HG02678 (cell line): ENCODE results near the gene CNTFR.

ENCODE experiments used
- ATAC-seq: cut with Tn5 transposase; IDR thresholded peaks from one replicate; pipeline ENCODE4 v1.9.1; 2021; ENCODE audit warnings: mild to moderate bottlenecking, moderate library complexity; ENCODE audit not compliant: unreplicated experiment

CNTFR gene

DNA sequence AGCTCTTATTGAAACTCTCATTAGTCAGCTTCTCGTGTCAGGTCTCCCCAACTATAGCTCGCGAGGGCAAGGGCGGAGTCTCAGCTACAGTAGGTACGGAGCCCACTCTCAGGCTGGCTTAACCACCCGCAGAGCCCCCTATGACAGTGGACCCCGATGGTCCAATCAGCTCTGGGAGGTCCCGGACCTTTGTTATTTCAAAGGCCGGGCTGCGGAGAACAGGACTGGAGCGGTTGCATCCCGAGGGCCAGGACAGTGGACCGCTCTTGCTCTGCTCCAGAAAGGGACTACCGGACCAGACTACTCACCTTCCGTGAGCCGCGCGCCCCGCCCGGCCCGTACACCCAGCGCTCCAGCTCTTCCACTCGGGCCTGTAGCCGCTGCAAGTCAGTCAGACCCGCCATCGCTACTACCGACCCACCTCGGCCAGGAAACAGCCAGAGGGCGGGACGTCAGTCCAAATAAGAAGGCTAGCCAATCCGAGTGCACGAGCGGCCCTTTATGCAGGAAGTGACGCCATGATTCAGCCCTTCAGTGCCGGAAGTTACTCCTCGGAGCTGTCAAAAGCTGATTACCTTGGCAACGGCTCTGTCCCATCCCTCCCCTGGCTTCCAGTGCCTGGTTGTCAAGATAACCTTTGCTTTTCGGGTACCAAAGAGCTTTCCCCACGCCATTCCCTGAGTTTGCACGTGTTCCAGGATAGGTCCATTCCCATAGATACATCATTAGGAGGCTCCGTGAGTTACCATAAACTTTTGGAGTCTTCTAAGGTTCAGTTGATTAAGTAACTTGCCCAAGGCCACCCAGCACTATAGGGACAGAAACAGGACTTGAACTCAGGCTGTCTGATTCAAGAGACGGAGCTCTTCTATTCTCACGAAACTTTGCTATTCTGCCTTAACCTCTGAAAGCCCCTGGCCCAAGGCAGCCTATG lies 30.8 kb upstream of the CNTFR start, which contains the start of gene DCTN3:
TSS of gene DCTN3 (minus strand) at position 435 of the 934 bp plus-strand sequence. CDS start at position 404, 31 bp downstream.
- peak; percentile 99 for ATAC-seq

GRCh38 chr9:34615132-34615531 lies 25.6 kb upstream of the CNTFR start:
- ATAC-seq: no peak

DNA sequence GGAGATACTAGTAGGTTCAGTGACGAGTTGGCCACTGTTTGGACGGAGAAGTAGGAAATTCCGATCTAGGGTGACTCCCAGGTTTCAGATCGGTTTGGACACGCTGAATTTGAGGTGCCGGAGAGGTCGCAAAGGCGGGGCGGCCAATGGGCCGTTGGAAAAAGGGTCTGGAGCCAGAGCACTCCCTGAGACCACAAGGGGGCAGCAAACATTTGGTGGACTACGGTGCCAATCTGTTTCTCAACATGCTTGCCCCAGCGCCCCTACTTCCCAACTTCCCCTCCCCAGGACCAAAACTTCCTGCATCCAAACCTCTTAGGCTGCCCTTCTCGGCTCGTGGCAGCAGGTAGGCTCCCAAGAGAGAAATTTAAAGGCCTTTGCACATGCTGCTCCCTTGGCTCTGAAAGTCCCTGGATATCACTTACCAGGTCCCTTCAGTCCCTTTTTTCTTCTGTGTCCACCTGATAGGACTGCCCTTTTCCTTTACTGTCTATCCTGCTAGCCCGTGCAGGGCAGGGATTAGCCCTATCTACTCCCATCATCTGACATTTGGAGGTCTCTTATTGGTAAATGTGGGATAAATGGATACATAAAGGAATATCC lies 23.4 kb upstream of the CNTFR start:
- ATAC-seq: no peak

DNA sequence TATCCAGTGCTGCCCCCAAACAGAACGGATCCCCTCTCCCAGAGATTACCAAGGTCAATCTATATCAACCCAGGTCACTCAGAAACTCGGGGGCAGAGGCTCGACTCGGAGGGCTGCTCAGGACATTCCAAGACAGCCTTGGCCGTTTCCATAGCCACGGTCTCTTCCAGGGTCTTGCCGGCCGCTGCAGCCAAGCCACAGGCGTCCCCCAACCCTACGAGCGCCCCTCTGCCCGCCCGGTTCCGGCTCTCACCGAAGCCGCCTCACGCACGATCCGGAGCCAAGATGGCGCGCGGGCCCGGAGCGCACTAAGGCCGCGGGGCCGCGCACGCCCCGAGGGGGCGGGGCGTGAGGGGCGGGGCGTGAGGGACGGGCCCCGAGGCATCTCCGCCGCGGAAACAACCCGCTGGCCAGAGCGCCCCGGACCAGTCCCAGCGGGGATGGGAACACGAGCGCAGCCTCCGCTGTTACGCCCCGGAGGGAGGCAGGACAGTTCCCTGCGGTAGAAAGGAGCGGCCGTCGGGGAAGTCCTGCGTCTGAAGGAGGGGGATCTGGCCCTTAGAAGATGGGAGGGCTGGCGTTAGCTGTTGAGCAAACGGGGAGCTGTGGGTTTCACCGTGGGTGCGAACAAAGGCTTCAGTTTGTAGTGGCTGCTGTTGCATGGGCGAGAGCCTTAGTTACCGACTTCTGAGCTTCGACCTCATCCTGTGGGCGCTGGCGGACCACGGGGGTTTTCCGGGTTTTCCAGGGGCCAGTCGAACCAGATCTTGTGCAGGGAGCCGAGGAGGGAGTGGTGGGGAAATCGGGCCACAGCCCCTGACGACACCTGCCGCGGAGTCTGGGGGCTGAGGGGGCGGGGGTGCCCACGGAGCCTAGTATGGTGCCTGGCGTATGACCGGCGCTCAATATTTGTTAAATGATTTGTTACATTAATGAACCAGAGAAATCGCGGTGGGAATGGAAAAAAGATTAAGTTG lies 22.6 kb upstream of the CNTFR start, which contains the start of gene RPP25L:
TSS of gene RPP25L (minus strand) at position 287 of the 977 bp plus-strand sequence. CDS start 801 bp downstream, outside the sequence.
- peak; percentile 90 for ATAC-seq

GRCh38 chr9:34611251-34611810 lies 21.8 kb upstream of the CNTFR start:
- ATAC-seq: no peak

GRCh38 chr9:34610434-34611206 lies 21.1 kb upstream of the CNTFR start:
- ATAC-seq: no peak

DNA sequence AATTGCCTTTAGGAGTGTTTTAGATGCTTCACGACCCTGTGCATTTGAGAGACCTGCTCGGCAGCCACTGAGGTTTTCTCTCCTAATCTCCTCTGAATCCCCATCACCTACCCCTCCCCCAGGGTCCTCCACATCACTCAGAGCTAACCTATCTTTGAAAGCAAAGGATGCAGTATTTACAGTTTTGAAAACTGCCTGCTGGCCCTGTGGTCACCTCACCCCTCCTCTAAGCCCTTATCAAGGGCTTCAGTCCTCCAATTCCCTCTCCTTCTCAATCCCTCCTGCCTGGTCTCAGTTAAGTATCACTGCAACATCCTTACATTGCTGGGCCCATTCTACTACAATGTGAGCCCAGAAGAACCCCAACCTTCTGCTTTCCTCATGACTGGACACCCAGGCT lies 17.8 kb upstream of the CNTFR start:
- ATAC-seq: no peak

- no peak for ATAC-seq
These were observed 17.4 kb upstream of the CNTFR start for GRCh38 chr9:34606905-34607304.

DNA sequence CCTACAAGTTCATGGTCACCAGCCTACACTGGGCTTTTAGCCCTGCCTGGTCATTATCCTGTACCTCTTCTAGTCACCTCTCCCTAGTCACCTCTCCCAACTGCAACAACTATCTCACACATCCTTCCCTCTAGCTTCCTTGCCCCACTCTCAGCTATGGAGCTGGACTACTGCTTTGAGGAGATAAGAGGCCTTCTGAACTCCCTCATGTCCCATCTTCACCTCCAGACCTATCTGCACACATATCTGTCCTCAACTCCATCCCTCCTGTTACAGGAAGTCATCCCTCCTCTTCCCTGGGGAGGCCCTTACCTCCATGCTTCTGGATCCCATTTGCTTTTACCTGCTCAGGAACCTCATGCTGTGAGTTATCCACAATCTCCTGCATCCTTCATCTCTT lies 16.7 kb upstream of the CNTFR start:
- ATAC-seq: no peak

GRCh38 chr9:34603610-34604231 lies 14.2 kb upstream of the CNTFR start:
- peak; percentile 81 for ATAC-seq

DNA sequence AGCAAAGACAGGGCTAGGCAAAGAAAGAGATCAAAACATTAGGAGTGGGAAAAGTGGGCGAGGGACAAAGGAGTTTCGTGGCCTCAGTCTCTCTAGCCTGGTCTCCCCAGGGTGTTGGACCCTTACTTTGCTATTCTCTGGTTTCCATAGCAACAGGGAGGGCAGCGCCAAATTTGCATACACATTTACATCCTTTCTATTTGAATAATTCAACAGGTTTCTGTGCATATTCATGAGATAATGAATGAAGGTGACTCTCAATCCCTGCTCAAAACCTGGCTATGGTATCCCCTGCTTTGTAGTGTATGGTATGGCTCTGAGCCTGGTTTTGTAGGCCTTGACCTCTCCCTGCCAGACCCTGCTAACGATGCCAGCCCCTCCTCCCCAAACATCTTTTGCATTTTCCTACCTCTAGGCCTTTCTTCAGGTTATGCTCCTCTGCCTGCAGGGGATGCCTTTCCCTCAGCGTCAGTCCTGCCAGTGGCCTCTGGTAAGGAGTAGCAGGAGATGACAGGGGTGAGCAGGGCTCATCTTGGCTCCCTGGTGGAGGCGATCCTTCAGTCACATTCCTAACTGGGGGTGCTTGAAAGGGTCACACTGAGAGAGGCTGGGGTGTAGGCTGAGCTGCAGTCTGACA lies 12.5 kb upstream of the CNTFR start:
- ATAC-seq: no peak

DNA sequence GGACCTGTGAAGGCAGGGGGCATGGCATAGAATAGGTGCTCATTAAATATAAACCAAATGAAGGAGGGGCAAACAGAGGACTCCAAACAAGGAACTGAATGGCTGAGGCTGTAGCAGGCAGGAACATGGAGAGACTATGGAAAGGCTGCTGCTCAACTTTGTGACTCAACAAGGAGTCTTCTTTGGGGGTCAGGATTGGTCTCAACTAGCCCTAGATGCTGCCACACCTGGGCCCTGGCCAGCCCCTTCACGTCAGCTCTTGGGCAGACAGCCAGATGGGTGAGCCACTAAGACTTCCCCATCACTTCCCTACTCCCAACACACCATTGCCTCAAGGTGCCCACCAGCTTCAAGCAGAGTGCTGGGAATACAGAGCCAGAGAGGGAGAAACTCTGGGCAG lies 11.4 kb upstream of the CNTFR start:
- no peak for ATAC-seq

DNA sequence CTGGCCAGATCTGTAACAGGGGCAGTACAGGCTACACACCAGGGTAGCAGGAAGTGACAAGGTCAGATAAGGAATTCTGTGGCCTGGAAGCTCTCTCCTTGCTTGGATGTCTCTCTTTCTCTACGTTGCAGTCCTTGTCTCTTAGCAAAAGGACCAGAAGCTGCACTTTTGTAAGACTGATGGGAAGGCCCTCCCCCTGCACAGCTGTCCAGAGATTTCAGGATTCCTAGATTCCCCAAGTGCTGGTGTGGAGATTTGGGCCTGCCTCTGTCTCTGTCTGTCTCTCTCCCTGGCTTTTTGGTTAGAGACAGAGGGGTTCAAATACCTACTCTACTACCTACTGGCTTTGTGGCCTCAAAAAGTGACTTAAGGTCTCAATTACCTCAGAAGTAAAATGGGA lies 10.0 kb upstream of the CNTFR start:
- ATAC-seq: no peak

GRCh38 chr9:34594177-34594576 lies 4.7 kb upstream of the CNTFR start:
- no peak for ATAC-seq

DNA sequence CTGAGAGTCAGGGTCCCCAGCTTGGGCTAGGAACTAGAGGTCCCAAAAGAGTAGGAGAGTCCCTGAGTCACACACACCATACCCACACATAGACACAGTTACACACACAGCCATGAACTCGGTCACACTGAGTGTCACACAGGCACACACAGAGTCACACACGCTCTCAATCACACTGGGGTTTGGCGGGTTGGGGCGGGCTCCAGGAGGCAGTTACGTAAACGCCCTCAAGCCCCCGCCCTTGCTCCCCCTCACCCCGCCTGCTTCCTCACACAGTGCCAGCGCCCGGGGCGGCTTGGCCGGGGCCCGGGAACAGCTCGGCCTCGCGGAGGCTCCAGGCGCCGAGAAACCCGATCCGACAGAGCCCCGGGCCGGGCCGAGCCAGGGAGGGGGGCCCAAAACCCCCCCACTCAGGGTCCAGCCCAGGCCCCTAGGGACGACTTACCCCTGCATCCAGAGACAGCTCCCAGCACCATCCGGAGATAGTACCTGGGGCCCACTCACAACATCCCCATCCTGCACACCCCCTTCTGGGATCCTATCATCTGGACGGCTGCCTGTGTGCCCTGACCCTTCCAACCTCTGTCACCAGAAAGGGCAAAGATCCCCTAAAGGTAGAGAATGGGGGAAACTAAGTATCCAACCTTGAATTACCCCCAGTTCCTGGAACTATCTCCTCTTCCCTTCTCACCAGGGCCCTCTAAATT lies 3.5 kb upstream of the CNTFR start:
- ATAC-seq: no peak

DNA sequence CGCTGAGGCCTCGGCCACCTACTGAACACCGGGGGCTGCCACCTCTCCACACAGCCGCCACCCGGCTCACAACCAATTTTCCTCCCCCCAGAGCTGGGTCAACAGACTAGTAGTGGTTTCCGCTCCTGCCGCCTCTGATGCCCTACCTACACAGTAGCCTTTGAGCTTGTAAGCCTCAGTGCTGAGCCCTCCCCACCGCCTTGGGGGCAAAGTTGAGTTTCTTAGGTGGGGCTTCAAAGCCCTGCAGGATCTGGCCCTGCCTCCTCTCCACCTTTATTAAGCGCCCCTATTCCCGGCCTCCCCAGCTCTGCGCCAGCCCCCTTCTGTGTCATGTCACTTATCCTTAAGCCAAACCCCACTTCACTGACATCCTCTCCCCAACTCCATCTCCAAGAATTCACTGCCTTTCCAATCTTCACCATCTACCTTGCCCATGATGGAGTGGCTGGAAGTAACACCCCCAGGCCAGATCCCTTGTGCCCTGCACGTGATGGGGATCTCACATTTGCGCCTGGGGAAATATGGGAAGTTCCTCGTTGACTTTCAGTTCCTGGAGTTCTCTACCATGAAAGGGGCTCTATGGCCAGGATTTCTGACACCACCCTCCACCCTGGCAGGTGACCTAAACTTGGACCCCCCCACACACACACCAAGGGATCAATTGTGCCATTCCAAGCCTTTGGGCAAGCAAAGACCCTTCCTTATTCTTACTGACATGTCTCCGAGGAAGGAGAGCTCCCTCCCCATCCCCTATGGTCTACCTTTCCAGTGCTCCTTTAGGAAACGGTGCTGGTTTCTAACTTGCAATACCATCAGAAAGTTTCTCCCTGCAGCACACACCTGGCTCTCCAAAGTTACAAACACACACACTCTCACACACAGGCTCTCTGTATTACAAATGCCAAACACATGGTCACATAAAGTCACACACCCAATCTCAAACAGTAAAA lies 2.7 kb upstream of the CNTFR start:
- no peak for ATAC-seq

DNA sequence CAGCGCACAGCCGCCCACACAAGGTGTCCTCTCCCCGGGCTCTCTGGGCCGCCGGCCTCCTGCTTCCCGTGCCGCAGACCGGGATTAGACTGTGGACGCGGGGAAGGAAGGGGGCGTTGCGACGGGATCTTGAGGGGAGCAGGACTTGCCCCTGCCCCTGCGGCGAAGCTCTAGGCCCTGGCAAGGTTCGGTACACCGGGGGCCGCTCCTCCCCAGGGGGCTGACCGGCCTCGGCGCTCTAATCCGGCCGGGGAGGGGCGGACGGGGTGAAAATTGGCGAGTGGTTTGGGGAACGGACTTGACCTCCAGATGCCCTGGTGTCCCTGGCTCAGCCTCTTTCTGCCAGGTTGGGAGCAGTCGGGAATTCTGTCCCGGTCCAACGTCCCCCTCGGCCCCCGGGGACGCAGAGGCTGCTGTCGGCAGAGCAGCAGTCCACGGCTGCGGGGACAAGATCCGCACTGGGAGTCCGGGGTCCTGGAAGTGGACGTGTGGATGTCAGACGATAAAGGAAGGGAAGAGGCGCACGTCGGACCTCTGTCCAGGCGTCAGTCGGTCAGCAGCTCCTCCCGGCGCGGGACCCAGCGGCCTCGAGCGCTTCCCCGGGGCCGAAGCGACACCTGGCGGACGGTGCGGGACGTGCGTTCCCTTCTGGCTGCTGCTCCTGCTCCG lies 1.9 kb upstream of the CNTFR start:
- ATAC-seq: peak; percentile 73
